ENCODE results near the gene SARNP.
"Not testable (repeated sequence)": the region's sequence is repeated elsewhere in the genome, so short reads cannot be mapped to it uniquely, and the experiment has no call there.

The SARNP gene

GRCh38 chr12:55762646-55763045, 54.9 kb downstream of the SARNP start:
- in situ Hi-C loops (cut with HindIII; ENCODE audit: low pct_unique_long_range_greater_than_20kb, low sequenced_read_pairs): no loop called here
- TF ChIP-seq JUND (IDR thresholded peaks at IDR 0.05; ENCODE audit: low read depth): no peak
- no peak for DNase-seq (ENCODE audit: low read depth in 1 of 2, low spot score in 1 of 2)

GRCh38 chr12:55760663-55761062, 56.9 kb downstream of the SARNP start:
- in situ Hi-C loops (cut with HindIII; ENCODE audit: low pct_unique_long_range_greater_than_20kb, low sequenced_read_pairs): no loop called here
- TF ChIP-seq JUND (IDR thresholded peaks at IDR 0.05; ENCODE audit: low read depth): no peak
- DNase-seq (ENCODE audit: low read depth in 1 of 2, low spot score in 1 of 2): no peak

- DNase-seq (ENCODE audit: low read depth in 1 of 2, low spot score in 1 of 2); in situ Hi-C loops (cut with HindIII; ENCODE audit: low pct_unique_long_range_greater_than_20kb, low sequenced_read_pairs): not testable (repeated sequence)
Observed at GRCh38 chr12:55758575-55758974, 58.9 kb downstream of the SARNP start.

GRCh38 chr12:55757701-55758100, 59.8 kb downstream of the SARNP start:
- DNase-seq (ENCODE audit: low read depth in 1 of 2, low spot score in 1 of 2): no peak
- in situ Hi-C loops (cut with HindIII; ENCODE audit: low pct_unique_long_range_greater_than_20kb, low sequenced_read_pairs): no loop called here
- TF ChIP-seq JUND (IDR thresholded peaks at IDR 0.05; ENCODE audit: low read depth): no peak

- TF ChIP-seq JUND (IDR thresholded peaks at IDR 0.05; ENCODE audit: low read depth): no peak
- DNase-seq (ENCODE audit: low read depth in 1 of 2, low spot score in 1 of 2): no peak
- in situ Hi-C loops (cut with HindIII; ENCODE audit: low pct_unique_long_range_greater_than_20kb, low sequenced_read_pairs): no loop called here
Observed at GRCh38 chr12:55755246-55755645, 62.3 kb downstream of the SARNP start.

GRCh38 chr12:55748230-55748993, 69.1 kb downstream of the SARNP start:
- TF ChIP-seq JUND (IDR thresholded peaks at IDR 0.05; ENCODE audit: low read depth): no peak
- no peak for DNase-seq (ENCODE audit: low read depth in 1 of 2, low spot score in 1 of 2)
- in situ Hi-C loops (cut with HindIII; ENCODE audit: low pct_unique_long_range_greater_than_20kb, low sequenced_read_pairs): no loop called here

GRCh38 chr12:55746913-55747231, 70.7 kb downstream of the SARNP start:
- no peak for DNase-seq (ENCODE audit: low read depth in 1 of 2, low spot score in 1 of 2)
- in situ Hi-C loops (cut with HindIII; ENCODE audit: low pct_unique_long_range_greater_than_20kb, low sequenced_read_pairs): no loop called here
- no peak for TF ChIP-seq JUND (IDR thresholded peaks at IDR 0.05; ENCODE audit: low read depth)

- in situ Hi-C loops (cut with HindIII; ENCODE audit: low pct_unique_long_range_greater_than_20kb, low sequenced_read_pairs): no loop called here
- no peak for DNase-seq (ENCODE audit: low read depth in 1 of 2, low spot score in 1 of 2)
- no peak for TF ChIP-seq JUND (IDR thresholded peaks at IDR 0.05; ENCODE audit: low read depth)
Observed at GRCh38 chr12:55746174-55746912, 71.2 kb downstream of the SARNP start.

- DNase-seq (ENCODE audit: low read depth in 1 of 2, low spot score in 1 of 2): no peak
- in situ Hi-C loops (cut with HindIII; ENCODE audit: low pct_unique_long_range_greater_than_20kb, low sequenced_read_pairs): no loop called here
- no peak for TF ChIP-seq JUND (IDR thresholded peaks at IDR 0.05; ENCODE audit: low read depth)
Observed at GRCh38 chr12:55745361-55746173, 72.0 kb downstream of the SARNP start.

GRCh38 chr12:55744340-55745030, 73.0 kb downstream of the SARNP start:
- in situ Hi-C loops (cut with HindIII; ENCODE audit: low pct_unique_long_range_greater_than_20kb, low sequenced_read_pairs): no loop called here
- no peak for DNase-seq (ENCODE audit: low read depth in 1 of 2, low spot score in 1 of 2)

GRCh38 chr12:55743406-55744339, 73.9 kb downstream of the SARNP start:
- TF ChIP-seq JUND (IDR thresholded peaks at IDR 0.05; ENCODE audit: low read depth): no peak
- in situ Hi-C loops (cut with HindIII; ENCODE audit: low pct_unique_long_range_greater_than_20kb, low sequenced_read_pairs): no loop called here
- DNase-seq (ENCODE audit: low read depth in 1 of 2, low spot score in 1 of 2): peak; percentile 72 to 76

More at GRCh38 chr12:55744340-55745030, 73.0 kb downstream of the SARNP start:
- no peak for TF ChIP-seq JUND (IDR thresholded peaks at IDR 0.05; ENCODE audit: low read depth)
